Measurements from ENCODE around the gene HOXB6.

- TF ChIP-seq CTCF (IDR thresholded peaks at IDR 0.05; ENCODE audit: low read depth, low read length, missing input control), result no peak
- TF ChIP-seq ATF3 (IDR thresholded peaks at IDR 0.05), result no peak
- TF ChIP-seq TAF1 (conservative IDR thresholded peaks at IDR 0.05), result no peak
- no peak for TF ChIP-seq JUND (IDR thresholded peaks at IDR 0.05)
- TF ChIP-seq ZBTB33 (IDR thresholded peaks at IDR 0.05), result no peak
- no peak for TF ChIP-seq FOXA1 (IDR thresholded peaks at IDR 0.05)
- TF ChIP-seq SP1 (IDR thresholded peaks at IDR 0.05), result no peak
Measured at GRCh38 chr17:48627623-48628521, 23.1 kb upstream of the HOXB6 start.
